Frontal cortex (tissue), 4 donors: ENCODE data around the gene KCNMA1. TPM values are rescaled to one million over a fixed set of nuclear protein-coding genes. Genes with fewer than 3 reads are reported as not detected.

ENCODE experiments used
- DNase-seq, 2 donors: peaks; one replicate each; pipeline ENCODE4 v3.0.0; 2012; ENCODE audit warnings: low spot score in 2 of 2
- FAIRE-seq: peaks from 2 replicates; lab custom pipeline; 2012; peaks lifted over from hg19 to GRCh38; lab: Jason Lieb, UNC
- total RNA-seq: library from RNA; depleted of rRNA; stranded (reverse); fragments of >200 nt; gene quantifications from one replicate; pipeline ENCODE4 v1.2.3, GENCODE V29; 2014
- donor health status: control.
- donor health status: control.
- donor health status: control.

The KCNMA1 gene
- total RNA-seq, 1 donor from 2014 or later: 27.3 TPM

DNA sequence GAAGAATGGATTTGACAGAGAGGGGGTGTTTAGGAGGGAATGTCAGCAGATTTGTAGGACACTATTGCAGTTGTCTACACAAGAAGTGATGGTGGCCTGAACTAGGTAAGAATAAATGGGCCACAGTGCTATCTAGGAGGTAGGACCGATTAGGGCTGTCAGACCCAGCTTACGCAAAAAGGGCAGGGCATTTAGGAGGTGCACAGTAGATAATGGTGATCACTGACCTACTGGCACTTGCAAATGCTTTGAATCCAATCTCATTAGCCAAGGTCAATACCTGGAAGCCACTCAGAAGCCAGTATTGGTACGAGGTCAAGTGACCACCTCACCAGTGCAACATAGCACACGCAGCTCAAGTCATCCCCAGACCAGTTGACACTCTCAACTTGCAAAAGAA is 330.9 kb downstream of the KCNMA1 start:
- FAIRE-seq: no peak
- DNase-seq: no peak

DNA sequence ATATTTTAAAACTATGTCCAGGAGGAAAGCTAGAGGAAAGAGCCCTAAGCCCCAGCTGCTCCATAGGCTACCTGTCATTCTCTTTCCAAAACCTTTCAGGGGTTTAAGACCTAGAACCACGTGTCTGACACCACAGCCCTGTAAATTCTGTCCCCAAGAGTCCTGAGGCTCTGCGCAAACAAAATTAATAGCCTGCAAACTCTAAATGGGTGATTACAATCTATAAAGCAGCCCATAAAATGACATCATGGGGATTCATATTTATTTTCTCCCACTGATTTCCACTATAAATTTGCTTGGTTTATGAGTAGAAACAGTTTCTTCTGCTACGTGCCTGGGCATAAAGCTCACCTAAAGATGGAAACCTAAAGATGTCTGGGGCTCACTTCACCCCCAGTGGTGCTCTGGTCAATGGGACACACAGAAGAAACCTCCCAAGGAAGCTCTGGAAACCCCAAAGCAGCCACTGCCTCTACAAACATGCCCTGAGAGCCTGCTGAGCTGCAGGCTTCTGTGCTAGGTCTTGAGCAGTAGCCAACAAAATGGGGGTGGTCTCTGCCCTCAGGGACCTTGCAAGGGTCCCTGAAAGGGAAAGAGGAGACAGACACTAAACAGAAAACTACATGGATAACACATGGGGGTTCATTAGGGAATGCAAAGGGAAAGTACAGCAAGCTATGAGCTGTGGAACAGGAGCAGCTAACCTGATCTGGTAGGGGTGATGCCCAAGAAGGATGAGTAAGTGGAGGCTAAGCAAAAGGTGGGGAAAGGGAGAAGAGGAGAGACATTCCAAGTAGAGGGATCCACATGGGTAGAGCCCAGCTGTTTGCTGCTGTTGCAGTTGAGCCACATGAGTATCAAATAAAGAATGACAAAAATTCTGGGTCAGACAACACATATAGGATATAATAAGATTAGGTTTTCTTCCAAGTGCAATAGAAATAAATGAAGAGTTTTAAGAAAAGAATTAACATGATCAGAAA is 331.7 kb downstream of the KCNMA1 start:
- no peak for DNase-seq
- no peak for FAIRE-seq

DNA sequence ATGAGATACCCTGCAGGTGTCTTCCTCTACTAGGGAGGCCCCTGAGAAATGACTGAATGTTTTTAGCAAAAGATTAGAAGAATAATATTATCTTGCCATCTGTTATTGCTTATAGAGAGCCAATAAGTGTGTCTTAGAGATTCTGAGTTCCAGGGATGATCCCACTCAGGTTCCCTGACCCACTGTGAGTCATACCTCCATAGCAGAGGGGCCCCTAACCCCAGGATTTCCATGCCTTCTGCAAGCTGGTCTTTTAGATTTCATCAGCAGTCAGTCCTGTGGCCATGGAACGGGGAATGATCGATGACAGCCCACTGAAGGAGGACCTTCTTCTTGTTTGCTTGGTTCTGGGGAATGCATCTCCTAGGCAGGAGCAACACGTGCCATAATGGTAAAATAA is 333.4 kb downstream of the KCNMA1 start:
- FAIRE-seq (no peak), DNase-seq (no peak)

GRCh38 chr10:77301305-77301730 is 336.3 kb downstream of the KCNMA1 start:
- DNase-seq (no peak), FAIRE-seq (no peak)

- DNase-seq (no peak), FAIRE-seq (no peak)
Measured at GRCh38 chr10:77300682-77301302, 336.8 kb downstream of the KCNMA1 start.

- DNase-seq (no peak), FAIRE-seq (no peak)
Measured at GRCh38 chr10:77299320-77299719, 338.3 kb downstream of the KCNMA1 start.

DNA sequence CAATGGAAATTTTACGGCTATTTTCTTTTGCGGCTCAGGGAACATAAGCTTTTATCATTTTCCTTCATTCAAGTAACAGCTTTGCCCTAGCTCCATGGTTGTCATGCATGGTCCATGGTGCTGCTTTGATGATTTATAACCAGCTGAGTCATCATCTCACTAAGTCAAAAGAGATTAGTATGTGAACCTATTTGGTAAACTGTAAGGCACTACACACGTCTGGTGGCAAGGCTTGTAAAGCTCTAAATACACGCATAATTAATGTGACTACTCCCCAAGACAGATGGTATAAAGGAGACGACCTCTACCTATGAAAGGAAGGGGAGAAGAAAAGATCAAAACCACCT is 340.2 kb downstream of the KCNMA1 start:
- DNase-seq (no peak), FAIRE-seq (no peak)

GRCh38 chr10:77296534-77297392 is 340.8 kb downstream of the KCNMA1 start:
- FAIRE-seq (no peak), DNase-seq (no peak)

GRCh38 chr10:77293773-77294172 is 343.8 kb downstream of the KCNMA1 start:
- FAIRE-seq (no peak), DNase-seq (no peak)

GRCh38 chr10:77293347-77293746 is 344.3 kb downstream of the KCNMA1 start:
- no peak for DNase-seq
- FAIRE-seq: no peak

GRCh38 chr10:77291596-77292505 is 345.8 kb downstream of the KCNMA1 start:
- DNase-seq: no peak
- FAIRE-seq: no peak

GRCh38 chr10:77290528-77291155 is 347.0 kb downstream of the KCNMA1 start:
- no peak for FAIRE-seq
- DNase-seq: no peak

DNA sequence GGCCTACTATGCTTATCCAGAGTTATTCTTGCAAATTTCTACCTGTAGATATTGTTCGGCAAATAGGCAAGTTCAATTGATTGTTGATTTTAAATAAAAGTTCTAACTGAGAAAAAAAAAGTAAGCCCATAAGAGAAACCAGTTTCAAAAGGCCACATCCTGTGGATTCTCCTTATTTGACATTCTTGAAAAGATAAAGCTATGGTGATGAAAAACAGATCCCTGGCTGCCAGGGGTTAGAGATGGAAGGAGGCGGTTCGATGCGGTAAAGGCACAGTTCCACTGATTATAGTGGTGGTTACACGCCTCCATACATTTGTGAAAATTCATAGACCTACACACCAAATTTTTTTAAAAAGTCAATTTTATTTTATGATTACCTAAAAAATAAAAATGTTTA is 347.8 kb downstream of the KCNMA1 start:
- FAIRE-seq (no peak), DNase-seq (no peak)

GRCh38 chr10:77289027-77289501 is 348.5 kb downstream of the KCNMA1 start:
- DNase-seq: no peak
- no peak for FAIRE-seq

- FAIRE-seq (no peak), DNase-seq (no peak)
Measured at GRCh38 chr10:77287647-77288120, 349.9 kb downstream of the KCNMA1 start.

- DNase-seq (no peak), FAIRE-seq (no peak)
Measured at GRCh38 chr10:77286531-77287508, 350.8 kb downstream of the KCNMA1 start.

- DNase-seq (no peak), FAIRE-seq (no peak)
Measured at GRCh38 chr10:77285529-77286182, 352.0 kb downstream of the KCNMA1 start.
